ENCODE results near the gene TRIO.

TRIO gene

GRCh38 chr5:14330729-14331385, 187.7 kb downstream of the TRIO start:
- TF ChIP-seq ZNF302 (tag by site-specific recombination; IDR thresholded peaks at IDR 0.05; ENCODE audit: low read depth) (no peak), ZNF341 (tag by site-specific recombination; IDR thresholded peaks at IDR 0.05; ENCODE audit: low read depth) (no peak), KLF10 (tag by site-specific recombination; IDR thresholded peaks at IDR 0.05) (no peak), ZNF16 (tag by site-specific recombination; IDR thresholded peaks at IDR 0.05; ENCODE audit: low read depth) (no peak), ZBTB20 (tag by site-specific recombination; IDR thresholded peaks at IDR 0.05) (no peak), ZXDB (tag by site-specific recombination; IDR thresholded peaks at IDR 0.05) (no peak), ZNF239 (tag by site-specific recombination; IDR thresholded peaks at IDR 0.05) (no peak)
- Histone ChIP-seq H3K9me3 (ENCODE audit: control insufficient read depth, insufficient read depth, low read depth, low read length) (no peaks in the 10 kb centered on the region), H3K4me1 (ENCODE audit: control insufficient read depth, insufficient read depth, low read length) (no peaks in the 10 kb centered on the region), H3K36me3 (ENCODE audit: control insufficient read depth in 2 of 2, insufficient read depth in 1 of 2, low read length in 2 of 2) (peaks cover 14 to 62% of the 10 kb centered on the region in 2 experiments; a peak in 2 of 3 replicates), H3K27ac (ENCODE audit: extremely low read depth, low read depth, low read length) (no peak overlapping the region), H3K4me3 (ENCODE audit: low read depth, low read length) (no peak overlapping the region)
- ChIA-PET POLR2A (no interaction called here), CTCF (interaction anchor here (1.1 to 1.3 kb wide), 2 partner anchors 21 to 318 kb away, joined by 3 to 4 read pairs; no protein-coding TSS in a partner anchor)

- TF ChIP-seq ZNF610 (tag by site-specific recombination; IDR thresholded peaks at IDR 0.05; ENCODE audit: borderline replicate concordance) (no peak), ZNF585B (tag by site-specific recombination; IDR thresholded peaks at IDR 0.05) (no peak), ZNF132 (tag by site-specific recombination; IDR thresholded peaks at IDR 0.05; ENCODE audit: borderline replicate concordance) (no peak), ZNF571 (tag by site-specific recombination; IDR thresholded peaks at IDR 0.05) (no peak), ZNF76 (tag by site-specific recombination; IDR thresholded peaks at IDR 0.05; ENCODE audit: borderline replicate concordance, low read depth) (no peak), GFI1B (tag by site-specific recombination; IDR thresholded peaks at IDR 0.05) (no peak), ZNF544 (tag by site-specific recombination; IDR thresholded peaks at IDR 0.05) (no peak), ZNF146 (tag by site-specific recombination; IDR thresholded peaks at IDR 0.05) (no peak), ATF2 (tag by site-specific recombination; IDR thresholded peaks at IDR 0.05; ENCODE audit: low read depth) (no peak), ZNF350 (tag by site-specific recombination; IDR thresholded peaks at IDR 0.05) (no peak), KLF17 (tag by site-specific recombination; IDR thresholded peaks at IDR 0.05) (no peak), SP3 (tag by site-specific recombination; IDR thresholded peaks at IDR 0.05) (no peak), SCRT1 (tag by site-specific recombination; IDR thresholded peaks at IDR 0.05; ENCODE audit: borderline replicate concordance) (no peak), IKZF3 (tag by site-specific recombination; IDR thresholded peaks at IDR 0.05) (no peak), ZNF555 (tag by site-specific recombination; conservative IDR thresholded peaks at IDR 0.05) (no peak), ZNF521 (tag by site-specific recombination; IDR thresholded peaks at IDR 0.05) (no peak), ZNF292 (tag by site-specific recombination; IDR thresholded peaks at IDR 0.05; ENCODE audit: borderline replicate concordance, low read depth) (no peak)
- no peaks in the 10 kb centered on the region for H3K9me3 ChIP-seq (ENCODE audit: control insufficient read depth, insufficient read depth, low read depth, low read length)
- POLR2A ChIA-PET = no interaction called here
- no peak overlapping the region for H3K4me3 ChIP-seq (ENCODE audit: low read depth, low read length)
- H3K36me3 ChIP-seq (ENCODE audit: control insufficient read depth in 2 of 2, insufficient read depth in 1 of 2, low read length in 2 of 2) = peaks cover 15 to 67% of the 10 kb centered on the region in 2 experiments; a peak in 2 of 3 replicates
- no peaks in the 10 kb centered on the region for H3K4me1 ChIP-seq (ENCODE audit: control insufficient read depth, insufficient read depth, low read length)
- no peak overlapping the region for H3K27ac ChIP-seq (ENCODE audit: extremely low read depth, low read depth, low read length)
- CTCF ChIA-PET = interaction anchor here (1.1 kb wide), 1 partner anchor 20 kb away, joined by 3 read pairs; no protein-coding TSS in a partner anchor
Measured at GRCh38 chr5:14331386-14331781, 188.2 kb downstream of the TRIO start.
